Activated naive CD4-positive, alpha-beta T cell treated with anti-CD3 and anti-CD28 coated beads, Interleukin-2, amount 10 ng/mL, durations not matched to agents 7 days and 5 days (primary cell): ENCODE data around the gene FBXO38.

Experiments
- CTCF ChIA-PET: fragments of 350-600 bp; sonication (Branson Sonifier 250); formaldehyde crosslinking; loops from one replicate; lab custom pipeline; 2021; ENCODE audit warnings: antibody characterized with exemption; lab: Charles Lee
- DNase-seq: peaks from one replicate; pipeline ENCODE4 v3.0.0-alpha.2; 2020
- H3K27ac Mint-ChIP-seq: one replicate; pipeline ENCODE4 v1.8.0; 2021; ENCODE audit warnings: mild to moderate bottlenecking, moderate library complexity, mixed read lengths
- H3K27me3 Mint-ChIP-seq: one replicate; pipeline ENCODE4 v1.8.0; 2021; ENCODE audit warnings: mild to moderate bottlenecking, mixed read lengths
- H3K36me3 Mint-ChIP-seq: one replicate; pipeline ENCODE4 v1.8.0; 2021; ENCODE audit warnings: mixed read lengths
- H3K4me1 Mint-ChIP-seq: one replicate; pipeline ENCODE4 v1.8.0; 2021; ENCODE audit warnings: mixed read lengths
- H3K4me3 Mint-ChIP-seq: one replicate; pipeline ENCODE4 v1.8.0; 2021; ENCODE audit warnings: mild to moderate bottlenecking, moderate library complexity, mixed read lengths
- H3K9me3 Mint-ChIP-seq: one replicate; pipeline ENCODE4 v1.8.0; 2021; ENCODE audit warnings: mixed read lengths

Gene FBXO38, protein sequence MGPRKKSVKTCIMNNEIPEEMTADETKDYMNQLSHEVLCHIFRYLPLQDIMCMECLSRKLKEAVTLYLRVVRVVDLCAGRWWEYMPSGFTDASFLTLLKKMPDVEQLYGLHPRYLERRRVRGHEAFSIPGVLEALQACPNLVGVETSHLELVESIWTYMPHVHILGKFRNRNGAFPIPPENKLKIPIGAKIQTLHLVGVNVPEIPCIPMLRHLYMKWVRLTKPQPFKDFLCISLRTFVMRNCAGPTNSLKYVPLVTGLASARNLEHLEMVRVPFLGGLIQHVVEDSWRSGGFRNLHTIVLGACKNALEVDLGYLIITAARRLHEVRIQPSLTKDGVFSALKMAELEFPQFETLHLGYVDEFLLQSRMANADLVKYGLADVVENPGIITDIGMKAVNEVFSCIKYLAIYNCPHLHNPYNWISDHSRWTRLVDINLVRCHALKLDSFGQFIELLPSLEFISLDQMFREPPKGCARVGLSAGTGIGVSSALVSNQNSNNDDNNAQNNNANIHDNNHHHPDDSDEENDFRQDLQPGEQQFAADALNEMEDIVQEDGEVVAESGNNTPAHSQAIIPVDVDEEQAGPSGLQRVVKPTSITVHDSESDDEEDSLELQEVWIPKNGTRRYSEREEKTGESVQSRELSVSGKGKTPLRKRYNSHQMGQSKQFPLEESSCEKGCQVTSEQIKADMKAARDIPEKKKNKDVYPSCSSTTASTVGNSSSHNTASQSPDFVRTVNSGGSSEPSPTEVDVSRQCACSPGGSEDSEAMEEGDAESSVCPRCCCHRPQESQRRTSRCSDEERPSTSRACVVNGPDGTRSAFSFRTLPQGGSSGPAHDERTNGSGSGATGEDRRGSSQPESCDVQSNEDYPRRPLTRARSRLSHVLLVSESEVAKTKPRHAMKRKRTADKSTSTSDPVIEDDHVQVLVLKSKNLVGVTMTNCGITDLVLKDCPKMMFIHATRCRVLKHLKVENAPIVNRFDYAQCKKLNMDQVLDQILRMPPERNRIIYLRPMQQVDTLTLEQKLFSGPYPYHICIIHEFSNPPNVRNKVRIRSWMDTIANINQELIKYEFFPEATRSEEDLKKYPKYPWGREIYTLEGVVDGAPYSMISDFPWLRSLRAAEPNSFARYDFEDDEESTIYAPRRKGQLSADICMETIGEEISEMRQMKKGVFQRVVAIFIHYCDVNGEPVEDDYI

DNA sequence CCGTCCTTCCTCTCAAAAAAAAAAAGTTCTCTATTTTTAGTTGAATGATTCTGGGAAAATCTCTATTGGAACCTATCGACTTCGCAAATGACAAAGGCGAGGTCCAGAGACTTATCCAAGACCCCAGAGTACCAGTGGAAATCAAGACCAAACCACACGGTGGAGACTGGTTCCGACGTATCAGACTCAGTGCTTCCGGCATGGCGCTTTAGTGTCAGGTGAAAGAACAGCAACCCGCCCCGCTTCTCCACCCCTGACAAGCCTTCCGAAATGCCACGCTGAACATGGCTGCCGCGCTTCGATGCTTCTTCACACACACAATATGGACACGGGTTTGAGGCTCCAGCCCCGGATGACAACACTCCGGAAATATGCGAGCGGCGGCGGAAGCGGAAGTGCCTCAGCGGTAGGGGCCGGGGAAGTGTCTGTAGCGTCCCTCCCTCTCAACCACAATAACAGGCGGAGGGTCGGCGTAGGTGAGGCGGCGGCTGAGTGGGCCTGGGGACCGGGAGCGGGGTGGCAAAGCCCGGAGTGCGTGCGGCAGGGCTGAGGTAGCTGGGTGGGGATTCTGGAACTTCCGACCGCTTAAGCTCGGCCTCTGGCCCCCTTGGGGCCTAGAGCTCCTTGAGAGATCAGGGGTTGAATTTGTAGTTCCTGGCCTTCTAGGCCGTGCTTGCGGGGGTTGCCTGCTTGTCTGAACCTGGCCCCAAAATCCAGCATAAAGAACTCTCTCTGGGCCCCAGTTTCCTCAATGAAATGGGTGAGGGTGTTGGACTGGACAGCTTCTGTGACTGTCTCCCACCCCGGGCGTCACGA, at the start of gene FBXO38:
FBXO38 (plus strand) TSS at position 395 of the 816 bp plus-strand sequence. CDS start 10,819 bp downstream, outside the sequence.
- Mint-ChIP-seq H3K9me3 (peaks cover 3% of the 10 kb centered on the region), H3K27me3 (no peaks in the 10 kb centered on the region), H3K4me3 (peak within 1 kb of the TSS; percentile 94), H3K27ac (peak within 1 kb of the TSS; percentile 97), H3K4me1 (peaks cover 66% of the 10 kb centered on the region), H3K36me3 (peaks cover 23% of the 10 kb centered on the region)
- CTCF ChIA-PET = interaction anchor here (1.1 to 1.6 kb wide), 2 partner anchors 8 to 347 kb away, joined by 4 to 6 read pairs; no protein-coding TSS in a partner anchor
- peak; percentile 99 for DNase-seq

DNA sequence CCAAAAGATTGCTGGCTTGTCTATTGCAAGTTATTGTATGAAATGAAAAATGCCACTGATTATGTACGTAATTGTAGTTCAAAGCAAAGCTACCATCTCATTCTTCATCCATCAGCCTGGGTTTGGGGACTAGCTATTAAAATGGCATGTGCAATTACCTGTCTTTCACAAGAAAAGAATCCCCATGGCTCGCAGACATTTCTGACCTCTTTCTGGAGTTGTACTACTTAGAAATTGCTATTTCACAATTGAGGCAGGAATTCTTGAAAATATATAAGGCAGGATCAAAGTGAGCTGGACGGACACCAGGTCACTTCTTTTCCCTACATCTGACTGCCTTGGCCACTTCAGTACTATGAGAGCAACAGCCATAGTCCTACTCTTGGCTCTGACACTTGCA, 48.5 kb upstream of the FBXO38 start, which contains the start of gene SPINK9:
SPINK9 (plus strand) TSS at position 301 of the 400 bp plus-strand sequence; CDS start at position 356, 55 bp downstream.
- DNase-seq = no peak
- Mint-ChIP-seq H3K36me3 (no peaks in the 10 kb centered on the region), H3K27ac (no peak within 1 kb of the TSS), H3K9me3 (peaks cover 2% of the 10 kb centered on the region), H3K27me3 (no peaks in the 10 kb centered on the region), H3K4me3 (no peak within 1 kb of the TSS), H3K4me1 (no peaks in the 10 kb centered on the region)
- CTCF ChIA-PET = interaction anchor here (0.6 kb wide), 1 partner anchor 21 kb away, joined by 3 read pairs; no protein-coding TSS in a partner anchor

DNA sequence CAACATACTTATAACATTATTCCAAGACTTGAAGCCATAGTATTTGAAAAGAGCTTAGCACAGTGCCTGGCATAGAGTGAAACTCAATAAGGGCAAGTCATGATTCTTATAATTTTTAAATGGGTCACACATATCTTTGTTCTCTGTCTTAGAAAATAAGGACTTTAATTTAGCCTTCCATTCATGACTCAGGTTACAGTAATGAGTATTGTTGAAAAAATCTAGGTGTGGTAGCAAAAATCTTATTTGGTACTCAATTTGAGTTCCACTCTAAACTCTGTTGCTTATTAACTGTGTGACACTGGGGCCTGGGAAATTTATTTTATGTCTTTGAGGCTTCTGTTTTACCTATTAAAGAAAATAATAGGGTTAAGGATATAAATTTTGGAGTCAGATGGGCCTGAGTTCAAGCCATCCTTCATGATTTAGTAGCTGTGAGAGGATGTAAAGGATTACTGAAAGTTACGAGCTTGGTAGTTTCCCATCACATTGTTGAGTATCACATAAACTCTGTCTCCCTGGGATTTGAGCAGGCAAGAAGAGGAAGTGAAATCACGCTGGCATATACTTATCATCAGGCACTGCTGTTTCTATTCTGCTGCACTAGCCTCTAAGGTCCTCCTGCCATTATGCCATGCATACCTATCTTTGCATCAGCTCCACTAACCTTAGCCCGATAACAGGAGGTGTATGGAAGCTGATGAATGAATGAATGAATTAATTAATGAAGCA, 46.9 kb upstream of the FBXO38 start:
- H3K27me3 Mint-ChIP-seq = no peaks in the 10 kb centered on the region
- H3K4me3 Mint-ChIP-seq = no peak overlapping the region
- DNase-seq = no peak
- no peaks in the 10 kb centered on the region for H3K9me3 Mint-ChIP-seq
- no peak overlapping the region for H3K27ac Mint-ChIP-seq
- no peaks in the 10 kb centered on the region for H3K4me1 Mint-ChIP-seq
- CTCF ChIA-PET = no interaction called here
- H3K36me3 Mint-ChIP-seq = no peaks in the 10 kb centered on the region

DNA sequence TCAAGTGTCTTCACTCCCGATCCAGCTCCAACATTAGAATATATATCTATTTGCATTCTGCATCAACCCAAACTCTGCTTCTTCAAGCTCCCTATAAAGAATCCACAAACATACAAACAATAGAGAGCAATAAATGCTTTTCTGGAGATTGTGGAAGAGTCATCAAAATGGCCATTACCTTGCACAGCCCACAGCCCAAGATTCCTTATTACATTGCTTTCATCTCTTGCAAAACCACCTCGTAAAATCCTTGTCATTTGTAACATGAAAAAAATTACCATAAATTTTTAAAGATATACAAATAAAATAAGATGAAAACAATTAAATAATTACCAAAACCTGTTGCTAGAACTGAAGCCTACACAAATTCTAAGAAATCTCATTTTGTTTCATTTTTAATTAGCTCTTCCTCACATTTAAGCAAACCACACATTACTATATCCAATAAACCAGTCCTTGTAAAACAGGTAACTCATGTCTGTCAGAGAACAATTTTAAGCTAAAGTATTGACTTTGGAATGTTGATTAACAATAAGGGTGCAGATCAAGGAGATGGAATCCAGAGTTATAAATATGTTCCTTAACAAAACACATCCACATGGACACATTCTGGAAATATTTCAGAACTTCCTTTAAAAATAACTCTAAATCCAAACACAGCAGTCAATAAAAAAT, 41.2 kb upstream of the FBXO38 start:
- no peak for DNase-seq
- CTCF ChIA-PET = no interaction called here
- no peak overlapping the region for H3K4me3 Mint-ChIP-seq
- H3K9me3 Mint-ChIP-seq = no peaks in the 10 kb centered on the region
- H3K27me3 Mint-ChIP-seq = no peaks in the 10 kb centered on the region
- H3K36me3 Mint-ChIP-seq = no peaks in the 10 kb centered on the region
- H3K27ac Mint-ChIP-seq = no peak overlapping the region
- H3K4me1 Mint-ChIP-seq = no peaks in the 10 kb centered on the region

DNA sequence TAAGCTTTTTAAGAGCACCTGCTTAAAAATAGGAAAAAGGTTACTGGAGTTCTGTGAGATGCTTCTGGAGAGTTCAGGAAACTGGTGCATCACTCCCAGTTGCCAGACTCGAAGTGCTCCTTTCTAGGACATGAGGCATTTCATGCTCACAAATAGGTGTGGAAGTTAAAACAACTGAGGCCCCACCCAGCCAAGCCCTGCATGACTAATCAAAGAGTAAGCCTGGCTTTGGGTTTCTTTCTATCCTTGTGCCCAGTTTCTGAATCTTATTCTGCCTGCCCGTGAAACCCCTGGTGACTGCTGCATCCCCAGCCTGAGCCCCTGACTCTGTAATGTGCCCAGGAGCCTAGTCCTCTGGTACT, 40.7 kb upstream of the FBXO38 start:
- H3K4me1 Mint-ChIP-seq = no peaks in the 10 kb centered on the region
- CTCF ChIA-PET = no interaction called here
- no peak for DNase-seq
- no peak overlapping the region for H3K4me3 Mint-ChIP-seq
- no peak overlapping the region for H3K27ac Mint-ChIP-seq
- H3K36me3 Mint-ChIP-seq = no peaks in the 10 kb centered on the region
- no peaks in the 10 kb centered on the region for H3K9me3 Mint-ChIP-seq
- H3K27me3 Mint-ChIP-seq = no peaks in the 10 kb centered on the region

DNA sequence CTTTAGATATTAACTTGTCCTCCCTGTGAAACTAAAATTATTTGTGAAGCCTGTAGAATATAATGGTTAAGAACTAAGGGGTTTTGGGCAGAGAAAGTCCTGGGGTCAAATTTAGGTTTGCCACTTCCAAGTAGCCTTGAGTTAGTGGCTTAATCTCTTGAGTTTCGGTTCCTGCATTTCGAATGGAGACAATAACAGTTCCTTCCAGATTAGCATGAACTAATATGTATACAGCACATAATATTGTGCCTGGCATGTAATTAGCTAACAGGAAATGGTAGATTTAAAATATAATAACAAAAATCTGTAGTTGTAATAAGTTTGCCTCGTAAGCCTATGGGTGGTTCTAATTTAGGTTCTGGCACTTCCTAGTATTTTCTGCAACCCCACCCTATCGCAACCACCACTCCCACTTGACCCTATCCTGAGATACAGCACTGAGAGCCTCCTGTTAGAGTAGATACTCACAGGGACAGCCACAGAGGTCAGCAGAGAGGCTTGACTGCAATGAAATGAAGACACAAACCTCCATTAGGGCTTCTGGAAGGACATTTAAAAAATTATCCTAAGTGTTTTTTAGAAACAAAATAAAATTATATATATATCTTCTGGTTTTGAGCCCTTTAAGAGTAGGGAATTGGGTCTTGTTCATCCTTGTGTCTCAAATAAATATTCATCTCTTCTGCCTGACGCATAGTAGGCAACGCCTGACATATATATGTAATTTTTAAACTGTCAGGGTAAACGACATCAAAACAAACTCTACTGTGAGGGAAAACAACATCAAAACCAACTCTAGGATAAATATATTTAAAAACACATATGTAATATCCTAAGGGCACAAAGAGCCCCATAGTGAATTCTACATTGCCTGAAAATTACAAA, 39.9 kb upstream of the FBXO38 start:
- no peak overlapping the region for H3K4me3 Mint-ChIP-seq
- DNase-seq = no peak
- H3K27me3 Mint-ChIP-seq = no peaks in the 10 kb centered on the region
- H3K36me3 Mint-ChIP-seq = no peaks in the 10 kb centered on the region
- no peak overlapping the region for H3K27ac Mint-ChIP-seq
- CTCF ChIA-PET = no interaction called here
- no peaks in the 10 kb centered on the region for H3K9me3 Mint-ChIP-seq
- H3K4me1 Mint-ChIP-seq = no peaks in the 10 kb centered on the region

DNA sequence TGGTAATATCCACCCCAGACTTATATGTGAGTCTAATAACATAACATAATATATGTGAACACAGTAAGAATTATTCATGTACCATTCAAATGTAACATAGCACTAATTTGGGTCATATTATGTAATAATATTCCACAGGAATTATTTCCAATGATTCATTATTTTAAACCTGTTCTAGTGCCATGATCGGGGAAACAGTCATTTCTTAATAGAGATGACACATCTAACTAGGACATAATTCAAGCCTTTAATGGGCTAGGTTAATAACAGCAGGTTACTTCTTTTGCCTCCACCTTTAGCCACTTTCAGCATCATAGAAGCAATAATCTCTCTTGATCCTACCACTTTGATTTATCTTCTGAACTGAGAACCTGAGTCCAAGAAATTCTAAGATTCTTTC, 36.1 kb upstream of the FBXO38 start:
- H3K27me3 Mint-ChIP-seq = no peaks in the 10 kb centered on the region
- H3K9me3 Mint-ChIP-seq = no peaks in the 10 kb centered on the region
- H3K27ac Mint-ChIP-seq = no peak overlapping the region
- no peak for DNase-seq
- no peaks in the 10 kb centered on the region for H3K36me3 Mint-ChIP-seq
- no peaks in the 10 kb centered on the region for H3K4me1 Mint-ChIP-seq
- no peak overlapping the region for H3K4me3 Mint-ChIP-seq
- CTCF ChIA-PET = no interaction called here

DNA sequence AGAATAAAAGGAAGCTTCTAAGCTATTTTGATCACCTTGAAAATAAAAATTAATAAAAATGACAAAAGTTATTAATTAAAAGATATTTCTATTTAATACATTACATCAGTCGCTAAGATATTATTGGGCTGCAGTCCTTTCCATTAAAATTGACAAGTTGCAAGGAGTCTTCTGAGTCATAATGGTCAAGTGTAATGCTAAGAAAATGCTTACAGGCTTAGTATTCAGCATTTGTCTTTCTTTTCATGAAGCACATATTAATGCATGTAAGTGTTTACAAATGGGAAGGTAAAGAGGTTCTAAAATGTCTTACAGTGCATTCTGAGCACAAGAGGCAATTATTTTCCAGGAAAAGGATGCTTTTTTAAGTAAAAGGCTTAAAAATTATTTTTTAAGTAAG, 31.1 kb upstream of the FBXO38 start:
- CTCF ChIA-PET = no interaction called here
- Mint-ChIP-seq H3K27ac (no peak overlapping the region), H3K4me1 (no peaks in the 10 kb centered on the region), H3K27me3 (no peaks in the 10 kb centered on the region), H3K9me3 (no peaks in the 10 kb centered on the region), H3K4me3 (no peak overlapping the region), H3K36me3 (no peaks in the 10 kb centered on the region)
- no peak for DNase-seq

DNA sequence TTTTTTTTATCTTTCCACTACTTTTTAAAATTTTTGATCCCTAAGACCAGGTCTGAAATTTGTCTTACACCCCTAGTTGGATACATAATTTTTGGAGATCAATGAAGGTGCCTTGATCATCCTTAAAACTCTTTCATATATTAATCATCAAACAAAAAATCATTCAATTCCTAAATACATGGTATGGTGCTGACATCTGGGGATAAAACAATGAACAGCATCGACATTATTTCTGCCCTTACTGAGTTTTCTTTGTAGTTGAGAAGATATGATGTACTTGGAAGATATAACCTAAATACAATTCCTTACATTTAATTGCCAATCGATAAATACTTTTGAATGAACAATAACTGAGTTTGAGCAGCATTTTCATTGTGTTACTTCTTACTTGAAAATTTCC, 30.1 kb upstream of the FBXO38 start:
- CTCF ChIA-PET = no interaction called here
- H3K36me3 Mint-ChIP-seq = no peaks in the 10 kb centered on the region
- no peak for DNase-seq
- H3K27ac Mint-ChIP-seq = no peak overlapping the region
- H3K4me3 Mint-ChIP-seq = no peak overlapping the region
- no peaks in the 10 kb centered on the region for H3K4me1 Mint-ChIP-seq
- no peaks in the 10 kb centered on the region for H3K9me3 Mint-ChIP-seq
- no peaks in the 10 kb centered on the region for H3K27me3 Mint-ChIP-seq

DNA sequence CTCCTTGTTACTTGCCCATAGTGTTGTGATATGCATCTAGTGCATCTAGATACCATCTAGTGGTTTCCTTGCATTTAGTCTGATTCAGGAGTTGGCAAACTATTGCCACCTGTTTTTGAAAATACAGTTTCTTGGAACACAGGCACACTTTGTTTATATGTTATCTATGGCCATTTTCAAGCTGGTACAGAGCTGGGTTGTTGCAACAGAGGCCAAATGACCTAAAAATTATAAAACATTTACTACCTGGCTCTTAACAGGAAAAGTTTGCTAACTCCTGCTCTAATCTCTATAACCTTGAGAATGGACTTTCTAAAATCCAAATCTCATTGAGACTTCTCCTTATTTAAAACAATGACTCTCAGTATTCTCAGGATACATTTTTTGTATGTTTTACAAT, 19.4 kb upstream of the FBXO38 start:
- H3K9me3 Mint-ChIP-seq = peaks cover 3% of the 10 kb centered on the region

DNA sequence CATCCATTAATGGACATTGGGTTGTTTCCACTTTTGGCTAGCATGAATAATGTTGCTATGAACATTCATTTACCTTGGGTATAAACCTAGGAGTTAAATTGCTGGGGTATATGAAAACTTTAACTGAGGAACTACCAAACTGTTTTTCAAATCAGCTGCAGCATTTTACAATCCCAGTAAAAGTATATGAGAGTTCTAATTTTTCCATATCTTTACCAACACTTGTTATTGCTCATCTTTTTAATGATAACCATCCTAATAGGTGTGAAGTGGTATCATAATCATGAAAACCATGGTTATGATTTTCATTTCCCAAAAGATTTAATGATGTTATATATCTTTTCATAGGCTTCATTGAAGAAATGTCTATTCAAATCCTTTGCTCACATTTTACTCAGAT, 15.5 kb upstream of the FBXO38 start:
- no peak overlapping the region for H3K4me3 Mint-ChIP-seq
- no peak overlapping the region for H3K27ac Mint-ChIP-seq

More for the DNA sequence above, 19.4 kb upstream of the FBXO38 start:
- no peaks in the 10 kb centered on the region for H3K36me3 Mint-ChIP-seq
- H3K4me1 Mint-ChIP-seq = no peaks in the 10 kb centered on the region
- CTCF ChIA-PET = interaction anchor here (1.8 kb wide), 1 partner anchor 11 kb away, joined by 5 read pairs; no protein-coding TSS in a partner anchor
- no peak for DNase-seq
- no peak overlapping the region for H3K4me3 Mint-ChIP-seq
- H3K27me3 Mint-ChIP-seq = no peaks in the 10 kb centered on the region
- no peak overlapping the region for H3K27ac Mint-ChIP-seq

More for the DNA sequence above, 15.5 kb upstream of the FBXO38 start:
- no peaks in the 10 kb centered on the region for H3K36me3 Mint-ChIP-seq
- H3K4me1 Mint-ChIP-seq = no peaks in the 10 kb centered on the region
- peaks cover 3% of the 10 kb centered on the region for H3K9me3 Mint-ChIP-seq
- CTCF ChIA-PET = no interaction called here
- no peaks in the 10 kb centered on the region for H3K27me3 Mint-ChIP-seq
- DNase-seq = no peak
